Esophagus muscularis mucosa (tissue), 3 donors: ENCODE measurements around the gene EMCN.
A peak's percentile ranks its signal among the peaks of the same experiment; 100 is the strongest.

Experiments
- CTCF ChIP-seq, 3 experiments: fragments of 200-600 bp in 2 of 3; fragments of 450-650 bp in 1 of 3; sonication (generic) in 2 of 3; IDR thresholded peaks; one replicate each; pipeline ENCODE4 v1.5.1; 2017 to 2019; ENCODE audit warnings: antibody characterized with exemption in 3 of 3, mild to moderate bottlenecking in 2 of 3, moderate library complexity in 1 of 3
- POLR2A ChIP-seq: fragments of 450-650 bp; IDR thresholded peaks from one replicate; pipeline ENCODE4 v1.6.1; 2017; ENCODE audit warnings: antibody characterized with exemption, moderate library complexity, mild to moderate bottlenecking, low read depth

- peak; percentile 19 to 52 (median 31) for TF ChIP-seq CTCF (IDR thresholded peaks at IDR 0.05)
- no peak for TF ChIP-seq POLR2A
Observed at GRCh38 chr4:100421361-100421978, 96.4 kb downstream of the EMCN start.
